K562 (cell line): ENCODE data around the gene ZNRF1. TPM values are rescaled to one million over a fixed set of nuclear protein-coding genes. Genes with fewer than 3 reads are reported as not detected.

Experiments used
- BMI1 ChIP-seq: fragments of 150-350 bp; IDR thresholded peaks from 2 replicates; pipeline ENCODE4 v1.6.1; 2014; ENCODE audit warnings: low read length
- BRF1 ChIP-seq: IDR thresholded peaks from 3 replicates; pipeline ENCODE4 v1.6.1; 2011; ENCODE audit warnings: borderline replicate concordance, mild to moderate bottlenecking; ENCODE audit not compliant: insufficient read length; ENCODE audit errors: extremely low read depth
- BRF2 ChIP-seq: IDR thresholded peaks from 3 replicates; pipeline ENCODE4 v1.6.1; 2011; ENCODE audit warnings: borderline replicate concordance, mild to moderate bottlenecking; ENCODE audit not compliant: insufficient read length, insufficient read depth
- C11orf30 ChIP-seq: fragments of 450-650 bp; IDR thresholded peaks from 2 replicates; pipeline ENCODE4 v1.6.1; 2016; ENCODE audit warnings: low read depth, mild to moderate bottlenecking
- CEBPB ChIP-seq: fragments of 450-650 bp; IDR thresholded peaks from 2 replicates; pipeline ENCODE4 v1.6.1; 2016; ENCODE audit warnings: missing genetic modification characterization, missing compliant biosample characterization
- CHCHD3 ChIP-seq: fragments of 250-450 bp; sonication (Bioruptor Pico); IDR thresholded peaks from 2 replicates; pipeline ENCODE4 v2.1.2; 2022; ENCODE audit warnings: mild to moderate bottlenecking
- CTCFL ChIP-seq: IDR thresholded peaks from 2 replicates; pipeline ENCODE4 v1.6.1; 2011; ENCODE audit warnings: borderline replicate concordance, low read depth, mild to moderate bottlenecking, moderate library complexity, low read length; ENCODE audit not compliant: insufficient read depth, poor library complexity, severe bottlenecking
- CXXC5 ChIP-seq: fragments of 250-450 bp; sonication (Bioruptor Pico); IDR thresholded peaks from 2 replicates; pipeline ENCODE4 v1.8.0; 2022; ENCODE audit warnings: inconsistent platforms, mild to moderate bottlenecking, moderate library complexity
- EHMT2 ChIP-seq: fragments of 450-650 bp; IDR thresholded peaks from 2 replicates; pipeline ENCODE4 v1.6.1; 2018; ENCODE audit warnings: antibody characterized with exemption
- EP300 ChIP-seq: IDR thresholded peaks from 2 replicates; pipeline ENCODE4 v1.6.1; 2012; ENCODE audit warnings: low read length, improper control_type of control experiment
- FOSL1 ChIP-seq: fragments of 200-800 bp; sonication (Bioruptor generic); conservative IDR thresholded peaks from 2 replicates; pipeline ENCODE4 v1.6.1; 2016; ENCODE audit warnings: missing genetic modification characterization, missing compliant biosample characterization
- HDAC8 ChIP-seq: fragments of 450-650 bp; IDR thresholded peaks from 2 replicates; pipeline ENCODE4 v1.6.1; 2016; ENCODE audit warnings: mild to moderate bottlenecking, missing genetic modification characterization, moderate library complexity, missing compliant biosample characterization
- NRF1 ChIP-seq, 2 experiments: fragments of 450-650 bp; IDR thresholded peaks in 1 of 2; conservative IDR thresholded peaks in 1 of 2; 2 replicates each; pipeline ENCODE4 v1.6.1; 2014; ENCODE audit warnings: mild to moderate bottlenecking in 2 of 2
- XRCC5 ChIP-seq: fragments of 200-400 bp; formaldehyde crosslinking; IDR thresholded peaks from 2 replicates; pipeline ENCODE4 v1.6.1; 2017; ENCODE audit warnings: low read depth, mild to moderate bottlenecking, low read length
- ZNF384 ChIP-seq: IDR thresholded peaks from 2 replicates; pipeline ENCODE4 v1.6.1; 2012; ENCODE audit warnings: low read depth, low read length, improper control_type of control experiment
- ZNF778 ChIP-seq: fragments of 450-650 bp; formaldehyde crosslinking; IDR thresholded peaks from 2 replicates; pipeline ENCODE4 v1.4.0; 2020; ENCODE audit warnings: mild to moderate bottlenecking, moderate library complexity
- ZNF830 ChIP-seq: fragments of 250-450 bp; sonication (Bioruptor Pico); IDR thresholded peaks from 2 replicates; pipeline ENCODE4 v1.5.0; 2021; ENCODE audit warnings: mild to moderate bottlenecking
- polyA plus RNA-seq, 8 experiments: library from polyadenylated mRNA; depleted of rRNA in 4 of 8; stranded (reverse) in 5 of 8; unstranded in 3 of 8; fragments of >200 nt; fragmentation: Nextera tagmentation in 2 of 8; fragmentation: Illumina TruSeq in 1 of 8; extraction: Ambion mirVana in 2 of 8; extraction: Trizol in 1 of 8; gene quantifications; 2 replicates each; pipeline versions ENCODE4 v1.2.1 to v1.2.3, GENCODE V29; 2011 to 2014; ENCODE audit warnings: inconsistent platforms in 1 of 8, missing spikeins in 1 of 8
- total RNA-seq, 7 experiments: library from RNA; depleted of rRNA in 6 of 7; stranded (reverse); fragments of >200 nt in 6 of 7; fragmentation: Illumina TruSeq in 2 of 7; extraction: Trizol in 2 of 7; gene quantifications; 2 replicates each; pipeline versions ENCODE4 v1.2.1 to v1.2.3, GENCODE V29; 2011 to 2021; ENCODE audit warnings: low replicate concordance in 1 of 7

Gene ZNRF1
- total and polyA plus RNA-seq, 9 of the 15 experiments (the other 6 are each of a cell fraction or from before 2014, with no cell fraction given), result 9.5 to 37.7 (median 20.0) TPM

- TF ChIP-seq CTCFL (no peak), ZNF384 (no peak), EHMT2 (no peak), EP300 (peak; percentile 68), HDAC8 (tag) (no peak), ZNF778 (CRISPR knock-in tag) (no peak), CHCHD3 (CRISPR knock-in tag) (no peak), ZNF830 (no peak), XRCC5 (no peak), BRF1 (no peak), BMI1 (no peak), NRF1 (conservative IDR thresholded peaks at IDR 0.05 in 1 of 2, IDR thresholded peaks at IDR 0.05 in 1 of 2) (no peak), FOSL1 (0 out of 2 replicates have a peak, but pooled peaks have one; percentile 34), BRF2 (no peak), C11orf30 (no peak), CEBPB (tag) (no peak), CXXC5 (CRISPR knock-in tag) (no peak)
Measured at GRCh38 chr16:74991593-74992403, 7.0 kb upstream of the ZNRF1 start (continued).
